ENCODE measurements around the gene PRKCD. TPM values are rescaled to one million over a fixed set of nuclear protein-coding genes. Genes with fewer than 3 reads are reported as not detected.

PRKCD gene
- total RNA-seq, 1 experiment from 2014 or later: 30.9 TPM

DNA sequence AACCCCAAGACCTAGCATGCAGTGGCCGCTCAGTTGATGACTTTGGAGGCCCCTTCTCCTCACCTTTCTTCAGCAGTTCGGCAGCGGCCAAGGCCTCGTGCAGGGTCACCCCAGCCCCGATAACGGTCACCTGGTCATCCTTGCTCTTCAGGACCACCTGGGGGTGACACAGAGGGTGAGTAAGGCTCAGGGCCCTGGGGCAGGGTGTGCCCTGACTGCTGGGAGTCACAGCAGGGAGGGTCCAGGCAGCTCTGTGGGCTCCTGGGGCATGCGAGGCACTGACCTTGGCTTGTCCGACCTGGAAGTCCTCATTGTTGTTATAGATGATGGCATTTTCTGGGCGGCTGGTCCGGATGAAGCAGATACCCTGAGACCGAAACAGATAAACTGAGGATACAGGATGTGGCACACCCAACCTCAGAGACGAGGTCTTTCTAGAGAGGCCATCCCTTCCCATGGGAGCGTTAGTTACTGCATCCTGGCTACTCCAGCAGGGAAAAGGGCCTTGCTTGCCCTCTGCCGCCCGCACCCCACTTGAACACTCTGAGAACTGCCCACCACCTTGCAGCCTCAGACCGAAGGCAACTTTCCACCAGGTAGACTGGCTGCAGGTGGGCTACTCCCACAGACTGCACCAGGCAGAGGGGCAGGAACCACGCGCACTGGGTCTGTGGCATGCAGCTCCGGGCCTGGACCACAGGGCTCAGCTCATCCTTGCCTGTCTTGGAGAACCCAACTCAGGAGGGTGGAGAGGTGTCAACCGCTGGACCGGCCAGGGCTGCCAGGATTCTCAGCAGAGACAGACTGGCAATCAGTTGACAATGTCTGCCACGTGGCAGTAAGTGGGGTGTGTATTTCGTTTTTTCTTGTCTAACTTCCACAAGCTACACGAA is 67.2 kb downstream of the PRKCD start:
- peaks cover 86% of the 10 kb centered on the region for H3K36me3 Mint-ChIP-seq (ENCODE audit: insufficient read depth, unreplicated experiment)
- Histone ChIP-seq H3K4me3 (ENCODE audit: low read depth, low read length) (no peak overlapping the region), H3K9me3 (no peaks in the 10 kb centered on the region), H3K27me3 (replicated peaks; ENCODE audit: control insufficient read depth, insufficient read depth, low read length) (no peaks in the 10 kb centered on the region), H3K36me3 (ENCODE audit: control insufficient read depth, insufficient read depth, low read length) (peaks cover 5% of the 10 kb centered on the region), H3K4me1 (no peaks in the 10 kb centered on the region)
- H3K27me3 Mint-ChIP-seq (ENCODE audit: insufficient read depth, unreplicated experiment): no peaks in the 10 kb centered on the region
- BruUV-seq (replicated peaks): no TSS peak
- H3K27ac Mint-ChIP-seq (ENCODE audit: unreplicated experiment): no peak overlapping the region
- no peaks in the 10 kb centered on the region for H3K9me3 Mint-ChIP-seq (ENCODE audit: unreplicated experiment)
- H3K4me1 Mint-ChIP-seq (ENCODE audit: low read depth, unreplicated experiment): no peaks in the 10 kb centered on the region
- ChIA-PET POLR2A (no interaction called here), CTCF (no interaction called here)
- H3K4me3 Mint-ChIP-seq (ENCODE audit: unreplicated experiment): no peak overlapping the region
- intact Hi-C loops (cut with micrococcal nuclease; ENCODE audit: unreplicated experiment): no loop called here
- no peak for TF ChIP-seq CTCF (IDR thresholded peaks at IDR 0.05; ENCODE audit: insufficient read depth in 1 of 2, low read depth in 1 of 2, low read length in 1 of 2, severe bottlenecking in 1 of 2, unreplicated experiment in 1 of 2)
- DNase-seq: peak in 1 of 2 experiments; percentile 22

- no peaks in the 10 kb centered on the region for H3K27me3 ChIP-seq (replicated peaks; ENCODE audit: control insufficient read depth, insufficient read depth, low read length)
- H3K9me3 ChIP-seq: no peaks in the 10 kb centered on the region
- peaks cover 6% of the 10 kb centered on the region for H3K36me3 ChIP-seq (ENCODE audit: control insufficient read depth, insufficient read depth, low read length)
- intact Hi-C loops (cut with micrococcal nuclease; ENCODE audit: unreplicated experiment): no loop called here
- CTCF ChIA-PET: no interaction called here
- Mint-ChIP-seq H3K4me1 (ENCODE audit: low read depth, unreplicated experiment) (no peaks in the 10 kb centered on the region), H3K27me3 (ENCODE audit: insufficient read depth, unreplicated experiment) (no peaks in the 10 kb centered on the region), H3K4me3 (ENCODE audit: unreplicated experiment) (no peak overlapping the region), H3K36me3 (ENCODE audit: insufficient read depth, unreplicated experiment) (peaks cover 91% of the 10 kb centered on the region), H3K9me3 (ENCODE audit: unreplicated experiment) (no peaks in the 10 kb centered on the region), H3K27ac (ENCODE audit: unreplicated experiment) (no peak overlapping the region)
- peak in 1 of 2 experiments; percentile 24 for DNase-seq
- no TSS peak for BruUV-seq (replicated peaks)
- no peak overlapping the region for H3K4me3 ChIP-seq (ENCODE audit: low read depth, low read length)
- H3K4me1 ChIP-seq: no peaks in the 10 kb centered on the region
- POLR2A ChIA-PET: no interaction called here
- no peak for TF ChIP-seq CTCF (IDR thresholded peaks at IDR 0.05; ENCODE audit: insufficient read depth in 1 of 2, low read depth in 1 of 2, low read length in 1 of 2, severe bottlenecking in 1 of 2, unreplicated experiment in 1 of 2)
Observed at GRCh38 chr3:53229171-53229570, 68.2 kb downstream of the PRKCD start.

GRCh38 chr3:53229606-53230005 is 68.6 kb downstream of the PRKCD start:
- Mint-ChIP-seq H3K4me1 (ENCODE audit: low read depth, unreplicated experiment) (no peaks in the 10 kb centered on the region), H3K4me3 (ENCODE audit: unreplicated experiment) (no peak overlapping the region), H3K27me3 (ENCODE audit: insufficient read depth, unreplicated experiment) (no peaks in the 10 kb centered on the region), H3K27ac (ENCODE audit: unreplicated experiment) (no peak overlapping the region), H3K9me3 (ENCODE audit: unreplicated experiment) (no peaks in the 10 kb centered on the region), H3K36me3 (ENCODE audit: insufficient read depth, unreplicated experiment) (peaks cover 91% of the 10 kb centered on the region)
- no TSS peak for BruUV-seq (replicated peaks)
- no peak for TF ChIP-seq CTCF (IDR thresholded peaks at IDR 0.05; ENCODE audit: insufficient read depth in 1 of 2, low read depth in 1 of 2, low read length in 1 of 2, severe bottlenecking in 1 of 2, unreplicated experiment in 1 of 2)
- ChIA-PET CTCF (interaction anchor here (0.6 to 1.5 kb wide), 2 partner anchors 14 to 115 kb away, joined by 3 read pairs; no protein-coding TSS in a partner anchor), POLR2A (no interaction called here)
- Histone ChIP-seq H3K36me3 (ENCODE audit: control insufficient read depth, insufficient read depth, low read length) (peaks cover 7% of the 10 kb centered on the region), H3K4me1 (no peaks in the 10 kb centered on the region), H3K9me3 (no peaks in the 10 kb centered on the region), H3K4me3 (ENCODE audit: low read depth, low read length) (no peak overlapping the region), H3K27me3 (replicated peaks; ENCODE audit: control insufficient read depth, insufficient read depth, low read length) (no peaks in the 10 kb centered on the region)
- DNase-seq: peak in 1 of 2 experiments; percentile 14
- intact Hi-C loops (cut with micrococcal nuclease; ENCODE audit: unreplicated experiment): no loop called here

Data from Caco-2 (cell line).